ENCODE results near the gene DENND2A.

DNA sequence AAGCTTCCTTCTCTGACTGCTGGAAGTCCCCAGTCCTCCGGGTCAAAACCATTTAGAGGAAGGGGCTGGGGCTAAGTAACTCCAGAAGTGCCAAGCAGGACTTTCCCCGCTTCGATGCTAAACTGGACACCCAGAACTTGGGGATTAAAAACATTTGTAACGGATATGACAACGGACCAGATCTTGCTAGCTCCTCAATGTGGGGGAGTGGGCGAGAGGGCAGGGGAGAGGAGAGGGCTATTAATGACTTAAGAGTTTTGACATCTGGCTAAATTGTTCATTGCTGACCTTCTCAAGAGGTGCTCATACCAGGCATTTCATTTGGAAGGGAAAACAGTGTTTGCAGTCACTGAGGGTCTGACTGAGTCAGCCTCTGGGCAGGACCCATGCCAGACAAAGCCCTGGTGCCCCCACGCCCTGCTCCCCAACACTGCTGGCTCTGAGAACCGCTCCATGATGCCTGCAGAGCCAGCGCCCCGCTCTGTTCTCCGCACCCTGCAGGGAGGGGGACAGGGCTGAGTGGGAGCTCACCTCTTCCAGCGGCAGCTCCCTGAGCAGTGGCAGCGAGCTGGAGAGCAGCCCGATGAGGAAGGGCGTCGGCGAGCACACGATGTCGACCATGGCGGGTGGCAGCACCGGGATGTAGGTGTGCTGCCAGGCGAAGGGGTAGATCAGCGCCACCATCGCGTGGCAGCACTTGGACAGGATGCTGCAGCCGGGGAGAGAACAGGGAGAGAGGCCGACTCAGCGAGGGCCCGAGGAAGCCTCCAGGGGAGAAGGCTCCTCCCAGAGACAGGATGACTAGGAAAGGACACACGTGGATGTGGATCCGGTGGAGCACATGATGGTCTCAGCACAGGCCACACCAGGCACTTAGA is 113.6 kb downstream of the DENND2A start:
- no peak for TF ChIP-seq POLR2AphosphoS5 (IDR thresholded peaks at IDR 0.05; ENCODE audit: low read length)
- TF ChIP-seq, protein P1, sequence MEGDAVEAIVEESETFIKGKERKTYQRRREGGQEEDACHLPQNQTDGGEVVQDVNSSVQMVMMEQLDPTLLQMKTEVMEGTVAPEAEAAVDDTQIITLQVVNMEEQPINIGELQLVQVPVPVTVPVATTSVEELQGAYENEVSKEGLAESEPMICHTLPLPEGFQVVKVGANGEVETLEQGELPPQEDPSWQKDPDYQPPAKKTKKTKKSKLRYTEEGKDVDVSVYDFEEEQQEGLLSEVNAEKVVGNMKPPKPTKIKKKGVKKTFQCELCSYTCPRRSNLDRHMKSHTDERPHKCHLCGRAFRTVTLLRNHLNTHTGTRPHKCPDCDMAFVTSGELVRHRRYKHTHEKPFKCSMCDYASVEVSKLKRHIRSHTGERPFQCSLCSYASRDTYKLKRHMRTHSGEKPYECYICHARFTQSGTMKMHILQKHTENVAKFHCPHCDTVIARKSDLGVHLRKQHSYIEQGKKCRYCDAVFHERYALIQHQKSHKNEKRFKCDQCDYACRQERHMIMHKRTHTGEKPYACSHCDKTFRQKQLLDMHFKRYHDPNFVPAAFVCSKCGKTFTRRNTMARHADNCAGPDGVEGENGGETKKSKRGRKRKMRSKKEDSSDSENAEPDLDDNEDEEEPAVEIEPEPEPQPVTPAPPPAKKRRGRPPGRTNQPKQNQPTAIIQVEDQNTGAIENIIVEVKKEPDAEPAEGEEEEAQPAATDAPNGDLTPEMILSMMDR (IDR thresholded peaks at IDR 0.05 in 2 of 3, conservative IDR thresholded peaks at IDR 0.05 in 1 of 3; ENCODE audit: control insufficient read depth in 2 of 3, extremely low read depth in 1 of 3, insufficient read depth in 1 of 3, low read depth in 3 of 3, low read length in 3 of 3), result no peak
- no peak for TF ChIP-seq IKZF1 (conservative IDR thresholded peaks at IDR 0.05)
- TF ChIP-seq, protein P2, sequence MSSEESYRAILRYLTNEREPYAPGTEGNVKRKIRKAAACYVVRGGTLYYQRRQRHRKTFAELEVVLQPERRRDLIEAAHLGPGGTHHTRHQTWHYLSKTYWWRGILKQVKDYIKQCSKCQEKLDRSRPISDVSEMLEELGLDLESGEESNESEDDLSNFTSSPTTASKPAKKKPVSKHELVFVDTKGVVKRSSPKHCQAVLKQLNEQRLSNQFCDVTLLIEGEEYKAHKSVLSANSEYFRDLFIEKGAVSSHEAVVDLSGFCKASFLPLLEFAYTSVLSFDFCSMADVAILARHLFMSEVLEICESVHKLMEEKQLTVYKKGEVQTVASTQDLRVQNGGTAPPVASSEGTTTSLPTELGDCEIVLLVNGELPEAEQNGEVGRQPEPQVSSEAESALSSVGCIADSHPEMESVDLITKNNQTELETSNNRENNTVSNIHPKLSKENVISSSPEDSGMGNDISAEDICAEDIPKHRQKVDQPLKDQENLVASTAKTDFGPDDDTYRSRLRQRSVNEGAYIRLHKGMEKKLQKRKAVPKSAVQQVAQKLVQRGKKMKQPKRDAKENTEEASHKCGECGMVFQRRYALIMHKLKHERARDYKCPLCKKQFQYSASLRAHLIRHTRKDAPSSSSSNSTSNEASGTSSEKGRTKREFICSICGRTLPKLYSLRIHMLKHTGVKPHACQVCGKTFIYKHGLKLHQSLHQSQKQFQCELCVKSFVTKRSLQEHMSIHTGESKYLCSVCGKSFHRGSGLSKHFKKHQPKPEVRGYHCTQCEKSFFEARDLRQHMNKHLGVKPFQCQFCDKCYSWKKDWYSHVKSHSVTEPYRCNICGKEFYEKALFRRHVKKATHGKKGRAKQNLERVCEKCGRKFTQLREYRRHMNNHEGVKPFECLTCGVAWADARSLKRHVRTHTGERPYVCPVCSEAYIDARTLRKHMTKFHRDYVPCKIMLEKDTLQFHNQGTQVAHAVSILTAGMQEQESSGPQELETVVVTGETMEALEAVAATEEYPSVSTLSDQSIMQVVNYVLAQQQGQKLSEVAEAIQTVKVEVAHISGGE (CRISPR knock-in tag; IDR thresholded peaks at IDR 0.05), result no peak
- TF ChIP-seq JUND (IDR thresholded peaks at IDR 0.05; ENCODE audit: low read depth, low read length), result no peak
- TF ChIP-seq SREBF2 (IDR thresholded peaks at IDR 0.05; ENCODE audit: low read length), result no peak
- TF ChIP-seq, protein P3, sequence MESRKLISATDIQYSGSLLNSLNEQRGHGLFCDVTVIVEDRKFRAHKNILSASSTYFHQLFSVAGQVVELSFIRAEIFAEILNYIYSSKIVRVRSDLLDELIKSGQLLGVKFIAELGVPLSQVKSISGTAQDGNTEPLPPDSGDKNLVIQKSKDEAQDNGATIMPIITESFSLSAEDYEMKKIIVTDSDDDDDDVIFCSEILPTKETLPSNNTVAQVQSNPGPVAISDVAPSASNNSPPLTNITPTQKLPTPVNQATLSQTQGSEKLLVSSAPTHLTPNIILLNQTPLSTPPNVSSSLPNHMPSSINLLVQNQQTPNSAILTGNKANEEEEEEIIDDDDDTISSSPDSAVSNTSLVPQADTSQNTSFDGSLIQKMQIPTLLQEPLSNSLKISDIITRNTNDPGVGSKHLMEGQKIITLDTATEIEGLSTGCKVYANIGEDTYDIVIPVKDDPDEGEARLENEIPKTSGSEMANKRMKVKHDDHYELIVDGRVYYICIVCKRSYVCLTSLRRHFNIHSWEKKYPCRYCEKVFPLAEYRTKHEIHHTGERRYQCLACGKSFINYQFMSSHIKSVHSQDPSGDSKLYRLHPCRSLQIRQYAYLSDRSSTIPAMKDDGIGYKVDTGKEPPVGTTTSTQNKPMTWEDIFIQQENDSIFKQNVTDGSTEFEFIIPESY (IDR thresholded peaks at IDR 0.05), result no peak
- TF ChIP-seq SP1 (IDR thresholded peaks at IDR 0.05; ENCODE audit: low read depth, low read length), result no peak
- TF ChIP-seq, protein P4, sequence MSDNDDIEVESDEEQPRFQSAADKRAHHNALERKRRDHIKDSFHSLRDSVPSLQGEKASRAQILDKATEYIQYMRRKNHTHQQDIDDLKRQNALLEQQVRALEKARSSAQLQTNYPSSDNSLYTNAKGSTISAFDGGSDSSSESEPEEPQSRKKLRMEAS (IDR thresholded peaks at IDR 0.05; ENCODE audit: low read depth, low read length), result no peak
- no peak for TF ChIP-seq TARDBP (IDR thresholded peaks at IDR 0.05; ENCODE audit: borderline replicate concordance)
- TF ChIP-seq, protein P5, sequence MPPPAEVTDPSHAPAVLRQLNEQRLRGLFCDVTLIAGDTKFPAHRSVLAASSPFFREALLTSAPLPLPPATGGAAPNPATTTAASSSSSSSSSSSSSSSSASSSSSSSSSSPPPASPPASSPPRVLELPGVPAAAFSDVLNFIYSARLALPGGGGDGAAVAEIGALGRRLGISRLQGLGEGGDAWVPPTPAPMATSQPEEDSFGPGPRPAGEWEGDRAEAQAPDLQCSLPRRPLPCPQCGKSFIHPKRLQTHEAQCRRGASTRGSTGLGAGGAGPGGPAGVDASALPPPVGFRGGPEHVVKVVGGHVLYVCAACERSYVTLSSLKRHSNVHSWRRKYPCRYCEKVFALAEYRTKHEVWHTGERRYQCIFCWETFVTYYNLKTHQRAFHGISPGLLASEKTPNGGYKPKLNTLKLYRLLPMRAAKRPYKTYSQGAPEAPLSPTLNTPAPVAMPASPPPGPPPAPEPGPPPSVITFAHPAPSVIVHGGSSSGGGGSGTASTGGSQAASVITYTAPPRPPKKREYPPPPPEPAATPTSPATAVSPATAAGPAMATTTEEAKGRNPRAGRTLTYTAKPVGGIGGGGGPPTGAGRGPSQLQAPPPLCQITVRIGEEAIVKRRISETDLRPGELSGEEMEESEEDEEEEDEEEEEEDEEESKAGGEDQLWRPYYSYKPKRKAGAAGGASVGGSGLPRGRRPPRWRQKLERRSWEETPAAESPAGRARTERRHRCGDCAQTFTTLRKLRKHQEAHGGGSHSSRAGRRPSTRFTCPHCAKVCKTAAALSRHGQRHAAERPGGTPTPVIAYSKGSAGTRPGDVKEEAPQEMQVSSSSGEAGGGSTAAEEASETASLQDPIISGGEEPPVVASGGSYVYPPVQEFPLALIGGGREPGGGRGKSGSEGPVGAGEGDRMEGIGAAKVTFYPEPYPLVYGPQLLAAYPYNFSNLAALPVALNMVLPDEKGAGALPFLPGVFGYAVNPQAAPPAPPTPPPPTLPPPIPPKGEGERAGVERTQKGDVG (CRISPR knock-in tag; IDR thresholded peaks at IDR 0.05), result no peak
- no peak for TF ChIP-seq FOXM1 (IDR thresholded peaks at IDR 0.05; ENCODE audit: low read depth, low read length)

Data from GM12878 (cell line).